Activated naive CD8-positive, alpha-beta T cell treated with anti-CD3 and anti-CD28 coated beads, Interleukin-2, amount 10 ng/mL, durations not matched to agents 7 days and 5 days (primary cell): ENCODE measurements around the gene ARRDC3. TPM values are rescaled to one million over a fixed set of nuclear protein-coding genes. Genes with fewer than 3 reads are reported as not detected.
"Not testable (repeated sequence)": the region's sequence is repeated elsewhere in the genome, so short reads cannot be mapped to it uniquely, and the experiment has no call there.

ENCODE experiments used
- ATAC-seq: fragments of 150-1000 bp; cut with Tn5 transposase; one replicate; pipeline ENCODE4 v1.10.0; 2021; ENCODE audit warnings: low read depth, moderate library complexity
- POLR2A ChIA-PET: fragments of 350-600 bp; sonication (Branson Sonifier 250); formaldehyde crosslinking; loops from one replicate; lab custom pipeline; 2021; ENCODE audit warnings: antibody characterized with exemption; lab: Charles Lee
- DNase-seq: peaks from one replicate; pipeline ENCODE4 v3.0.0; 2021
- H3K27ac Mint-ChIP-seq: one replicate; pipeline ENCODE4 v1.8.0; 2022; ENCODE audit warnings: mild to moderate bottlenecking, mixed read lengths
- H3K27me3 Mint-ChIP-seq: one replicate; pipeline ENCODE4 v1.8.0; 2022; ENCODE audit warnings: mild to moderate bottlenecking, moderate library complexity, mixed read lengths
- H3K36me3 Mint-ChIP-seq: one replicate; pipeline ENCODE4 v1.8.0; 2021; ENCODE audit warnings: mild to moderate bottlenecking, mixed read lengths
- H3K4me1 Mint-ChIP-seq: one replicate; pipeline ENCODE4 v1.8.0; 2021; ENCODE audit warnings: mixed read lengths
- H3K4me3 Mint-ChIP-seq: one replicate; pipeline ENCODE4 v1.8.0; 2022; ENCODE audit warnings: mild to moderate bottlenecking, moderate library complexity, mixed read lengths
- H3K9me3 Mint-ChIP-seq: one replicate; pipeline ENCODE4 v1.8.0; 2021; ENCODE audit warnings: mixed read lengths
- total RNA-seq, 2 experiments: library from RNA; stranded (reverse); gene quantifications; one replicate each; pipeline ENCODE4 v1.2.3, GENCODE V29; 2021

Gene ARRDC3
- total RNA-seq, 2 experiments from 2014 or later: 87.3 to 90.6 TPM

DNA sequence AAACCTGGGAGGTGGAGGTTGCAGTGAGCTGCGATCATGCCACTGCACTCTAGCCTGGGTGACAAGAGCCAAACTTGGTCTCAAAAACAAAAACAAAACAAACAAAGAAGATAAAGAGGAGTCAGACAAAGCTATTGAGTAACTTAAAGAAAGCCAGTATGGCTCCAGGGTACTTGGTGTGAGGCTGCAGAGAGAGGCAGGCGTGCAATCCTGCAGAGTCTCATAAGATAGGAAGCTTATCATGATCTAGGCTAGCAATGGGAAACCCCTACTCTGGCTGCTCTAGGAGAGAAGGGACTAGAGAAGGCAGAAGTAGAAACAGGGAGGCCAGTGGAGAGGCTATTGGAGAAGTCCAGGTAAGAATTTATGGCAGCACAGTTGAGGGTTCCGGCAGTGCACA is 42.0 kb downstream of the ARRDC3 start:
- ATAC-seq (no peak), DNase-seq (no peak)
- POLR2A ChIA-PET: no interaction called here
- H3K4me1 Mint-ChIP-seq: no peaks in the 10 kb centered on the region
- no peaks in the 10 kb centered on the region for H3K36me3 Mint-ChIP-seq
- no peak overlapping the region for H3K27ac Mint-ChIP-seq
- H3K27me3 Mint-ChIP-seq: no peaks in the 10 kb centered on the region
- H3K4me3 Mint-ChIP-seq: no peak overlapping the region
- H3K9me3 Mint-ChIP-seq: no peaks in the 10 kb centered on the region

DNA sequence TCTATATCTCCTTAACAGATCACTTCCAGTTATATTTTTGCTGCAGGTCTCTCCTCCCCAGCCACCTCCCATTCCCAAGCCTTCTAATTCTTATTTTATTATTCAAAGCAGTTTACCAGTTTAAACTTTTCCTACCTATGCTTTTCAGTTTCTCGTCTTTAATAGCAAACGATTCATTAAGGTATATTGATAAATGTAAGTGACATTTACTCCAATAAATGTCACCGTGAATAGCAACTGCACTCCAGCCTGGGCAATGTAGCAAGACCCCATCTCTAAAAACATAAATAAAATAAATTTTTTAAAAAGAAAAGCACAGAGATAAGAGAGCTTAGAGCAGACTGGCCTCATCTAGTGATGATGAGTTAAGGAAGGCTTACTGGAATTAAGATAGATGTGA is 42.6 kb downstream of the ARRDC3 start:
- H3K9me3 Mint-ChIP-seq: no peaks in the 10 kb centered on the region
- no peak overlapping the region for H3K4me3 Mint-ChIP-seq
- H3K36me3 Mint-ChIP-seq: no peaks in the 10 kb centered on the region
- no peaks in the 10 kb centered on the region for H3K27me3 Mint-ChIP-seq
- no peak overlapping the region for H3K27ac Mint-ChIP-seq
- no peaks in the 10 kb centered on the region for H3K4me1 Mint-ChIP-seq
- no peak for ATAC-seq
- POLR2A ChIA-PET: no interaction called here
- DNase-seq: no peak

DNA sequence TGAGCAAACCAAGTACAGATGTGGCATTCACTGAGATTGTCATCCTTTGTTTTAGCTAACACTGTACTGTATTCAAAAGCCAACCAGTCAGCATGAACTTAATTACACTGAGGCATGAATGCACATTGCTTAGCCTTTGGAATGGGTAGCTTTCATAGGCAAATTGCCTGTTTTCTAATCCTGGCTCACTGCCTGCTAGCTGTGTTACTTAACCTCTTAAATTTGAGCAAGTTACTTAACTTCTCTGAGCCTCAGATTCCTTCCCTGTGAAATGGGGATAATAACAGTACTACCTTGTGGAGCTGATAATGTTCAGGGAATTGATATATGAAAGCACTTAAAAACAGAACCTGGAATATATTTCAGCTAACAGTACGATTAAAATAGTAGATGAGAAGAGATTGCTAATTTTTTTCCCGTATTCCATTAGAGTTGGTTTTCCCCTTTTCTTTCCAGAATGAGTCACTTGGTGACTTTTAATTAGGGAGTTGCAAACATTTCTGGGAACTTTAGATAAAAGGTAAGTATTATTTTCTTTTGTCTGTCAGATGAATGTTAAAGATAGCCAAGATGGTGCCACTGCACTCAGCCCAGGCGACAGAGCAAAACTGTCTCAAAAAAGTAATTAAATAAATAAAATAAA is 43.9 kb downstream of the ARRDC3 start:
- no peak overlapping the region for H3K4me3 Mint-ChIP-seq
- H3K27ac Mint-ChIP-seq: no peak overlapping the region
- H3K4me1 Mint-ChIP-seq: no peaks in the 10 kb centered on the region

DNA sequence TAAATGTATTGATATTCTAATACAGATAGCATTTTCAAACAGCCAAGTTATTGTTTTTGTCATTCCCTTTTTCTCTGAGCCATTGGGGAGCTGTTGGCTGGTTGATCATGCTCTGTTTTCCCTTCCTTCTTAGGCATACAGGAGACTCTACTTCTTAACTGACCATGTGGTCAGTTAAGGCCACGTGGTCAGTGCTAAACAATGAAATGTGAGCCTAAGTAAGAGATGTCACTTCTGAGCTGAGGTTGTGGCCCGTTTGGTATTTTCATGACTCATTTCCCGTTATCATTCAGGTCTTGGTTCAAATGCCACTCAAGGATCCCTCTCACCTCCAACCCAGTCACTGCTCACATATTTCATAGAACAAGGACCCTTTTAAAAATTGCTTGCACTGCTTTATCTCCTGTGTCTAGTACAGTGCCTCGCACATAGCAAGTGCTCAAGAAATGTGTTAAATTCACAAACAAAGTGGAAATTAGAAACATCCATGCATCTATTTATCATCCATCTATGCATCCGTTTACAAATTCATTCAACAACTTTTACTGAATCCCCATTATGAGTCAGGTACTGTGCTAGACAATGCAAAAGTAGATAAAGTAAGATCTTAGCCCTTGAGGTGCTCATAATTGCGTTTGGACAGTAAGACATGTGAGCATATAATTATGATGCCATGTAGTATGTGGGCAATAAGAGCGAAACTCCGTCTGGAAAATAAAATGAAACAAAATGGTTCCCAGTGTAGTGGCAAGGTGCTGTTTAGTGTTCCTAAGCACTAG is 50.7 kb downstream of the ARRDC3 start:
- Mint-ChIP-seq H3K27me3 (no peaks in the 10 kb centered on the region), H3K9me3 (no peaks in the 10 kb centered on the region), H3K36me3 (no peaks in the 10 kb centered on the region), H3K27ac (peak overlapping the region; percentile 35), H3K4me1 (peaks cover 23% of the 10 kb centered on the region), H3K4me3 (peak overlapping the region; percentile 18)
- DNase-seq (no peak), ATAC-seq (peak; percentile 85)
- POLR2A ChIA-PET: interaction anchor here (0.6 to 1.2 kb wide), 3 partner anchors 48 to 124 kb away, joined by 5 to 13 read pairs (median 6); partner anchors contain the start of gene ARRDC3

More for the DNA sequence above, 43.9 kb downstream of the ARRDC3 start:
- DNase-seq (no peak), ATAC-seq (no peak)
- H3K36me3 Mint-ChIP-seq: no peaks in the 10 kb centered on the region
- no peaks in the 10 kb centered on the region for H3K27me3 Mint-ChIP-seq
- no peaks in the 10 kb centered on the region for H3K9me3 Mint-ChIP-seq
- POLR2A ChIA-PET: no interaction called here

DNA sequence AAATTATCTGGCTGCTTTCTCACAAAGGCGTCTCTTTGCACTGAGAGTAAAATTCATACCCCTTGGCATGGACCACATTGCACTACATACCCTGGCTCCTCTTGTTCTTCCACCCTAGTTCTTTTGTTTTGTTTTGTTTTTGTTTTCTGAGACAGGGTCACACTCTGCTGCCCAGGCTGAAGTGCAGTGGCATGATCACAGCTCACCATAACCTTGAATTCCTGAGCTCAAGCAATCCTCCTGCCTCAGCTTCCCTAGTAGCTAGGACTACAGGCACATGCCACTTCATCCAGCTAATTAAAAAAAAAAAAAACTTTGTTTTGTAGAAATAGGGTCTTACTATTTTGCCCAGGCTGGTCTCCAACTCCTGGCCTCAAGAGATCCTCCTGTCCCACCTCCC is 51.4 kb downstream of the ARRDC3 start:
- Mint-ChIP-seq H3K9me3 (no peaks in the 10 kb centered on the region), H3K36me3 (no peaks in the 10 kb centered on the region), H3K4me1 (peaks cover 23% of the 10 kb centered on the region), H3K27ac (peak overlapping the region; percentile 17), H3K27me3 (no peaks in the 10 kb centered on the region), H3K4me3 (no peak overlapping the region)
- POLR2A ChIA-PET: interaction anchor here (1.0 to 1.2 kb wide), 2 partner anchors 49 to 51 kb away, joined by 5 to 13 read pairs; partner anchors contain the start of gene ARRDC3
- DNase-seq: no peak
- no peak for ATAC-seq

DNA sequence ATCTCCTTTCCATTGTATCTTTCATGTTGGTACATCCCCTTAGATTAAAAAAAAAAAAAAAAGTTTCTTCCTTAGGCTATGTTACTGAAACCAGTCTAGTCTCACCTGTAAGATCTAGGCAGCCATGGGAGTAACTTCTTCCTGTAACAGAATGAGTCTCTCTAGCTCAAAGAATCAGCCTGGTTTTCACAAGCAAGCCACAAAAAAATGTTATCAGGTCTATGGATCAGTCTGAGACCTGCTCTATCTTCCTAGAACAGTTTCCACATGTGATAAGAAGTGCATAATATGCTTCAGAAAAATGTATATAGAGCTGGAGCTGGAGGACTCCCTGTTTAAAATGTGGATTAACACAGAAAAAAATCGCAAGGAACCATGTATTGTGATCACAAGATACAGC is 53.8 kb downstream of the ARRDC3 start:
- peak; percentile 70 for ATAC-seq
- Mint-ChIP-seq H3K9me3 (no peaks in the 10 kb centered on the region), H3K27me3 (peaks cover 1% of the 10 kb centered on the region), H3K36me3 (no peaks in the 10 kb centered on the region), H3K4me3 (peak overlapping the region; percentile 6), H3K27ac (no peak overlapping the region), H3K4me1 (peaks cover 23% of the 10 kb centered on the region)
- no peak for DNase-seq
- POLR2A ChIA-PET: no interaction called here

DNA sequence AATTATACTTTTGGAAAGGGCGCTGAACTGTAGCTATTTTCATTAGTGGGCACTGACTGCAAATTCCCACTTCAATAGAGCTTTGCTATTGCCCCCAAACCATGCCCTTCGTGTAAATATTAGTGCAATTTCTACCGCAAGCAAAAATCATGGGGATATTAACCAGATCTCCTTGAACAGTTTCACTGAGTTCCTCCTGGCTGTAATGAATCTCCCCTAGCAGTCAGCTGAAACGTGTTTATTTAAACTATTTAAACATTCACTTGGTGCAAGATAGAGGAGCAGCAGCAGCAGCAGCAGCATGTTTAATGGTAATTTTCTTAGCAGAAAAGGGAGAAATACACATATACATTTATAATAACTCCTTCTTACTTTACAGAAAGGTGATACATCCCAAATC is 54.4 kb downstream of the ARRDC3 start:
- no peak overlapping the region for H3K4me3 Mint-ChIP-seq
- no peak for DNase-seq
- peaks cover 23% of the 10 kb centered on the region for H3K4me1 Mint-ChIP-seq
- H3K36me3 Mint-ChIP-seq: no peaks in the 10 kb centered on the region
- POLR2A ChIA-PET: interaction anchor here (0.7 kb wide), 1 partner anchor 54 kb away, joined by 3 read pairs; the partner anchor contains the start of gene ARRDC3
- H3K9me3 Mint-ChIP-seq: no peaks in the 10 kb centered on the region
- no peak overlapping the region for H3K27ac Mint-ChIP-seq
- H3K27me3 Mint-ChIP-seq: peaks cover 1% of the 10 kb centered on the region
- ATAC-seq: no peak

DNA sequence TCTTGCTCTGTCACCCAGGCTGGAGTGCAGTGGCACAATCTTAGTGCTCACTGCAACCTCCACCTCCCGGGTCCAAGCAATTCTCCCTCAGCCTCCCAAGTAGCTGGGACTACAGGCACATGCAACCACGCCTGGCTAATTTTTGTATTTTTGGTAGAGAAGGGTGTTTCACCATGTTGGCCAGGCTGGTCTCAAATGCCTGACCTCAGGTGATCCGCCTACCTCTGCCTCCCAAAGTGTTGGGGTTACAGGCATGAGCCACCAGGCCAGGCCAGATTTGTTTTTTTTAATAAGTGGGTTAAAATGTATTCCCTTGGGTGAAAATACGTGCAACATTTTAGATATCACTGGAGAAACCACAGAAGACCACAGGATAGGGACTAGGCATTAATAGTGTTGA is 60.1 kb downstream of the ARRDC3 start:
- DNase-seq, H3K4me3 Mint-ChIP-seq, H3K4me1 Mint-ChIP-seq, ATAC-seq, POLR2A ChIA-PET, H3K27ac Mint-ChIP-seq, H3K9me3 Mint-ChIP-seq, H3K27me3 Mint-ChIP-seq, H3K36me3 Mint-ChIP-seq: not testable (repeated sequence)

DNA sequence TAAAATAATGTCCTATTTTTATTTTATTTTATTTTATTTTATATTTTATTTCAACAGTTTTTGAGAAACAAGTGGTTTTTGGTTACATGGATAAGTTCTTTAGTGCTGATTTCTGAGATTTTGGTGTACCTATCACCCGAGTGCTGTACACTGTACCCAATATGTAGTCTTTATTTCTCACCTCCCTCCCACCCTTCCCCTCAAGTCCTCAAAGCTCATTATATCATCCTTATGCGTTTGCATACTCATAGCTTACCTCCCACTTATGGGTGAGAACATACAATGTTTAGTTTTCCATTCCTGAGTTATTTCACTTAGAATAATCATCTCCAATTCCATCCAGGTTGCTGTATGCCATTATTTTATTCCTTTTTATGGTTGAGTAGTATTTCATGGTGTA is 63.5 kb downstream of the ARRDC3 start:
- Mint-ChIP-seq H3K27me3 (no peaks in the 10 kb centered on the region), H3K4me3 (no peak overlapping the region), H3K27ac (no peak overlapping the region), H3K9me3 (no peaks in the 10 kb centered on the region), H3K36me3 (no peaks in the 10 kb centered on the region), H3K4me1 (peaks cover 2% of the 10 kb centered on the region)
- ATAC-seq (no peak), DNase-seq (no peak)
- POLR2A ChIA-PET: no interaction called here

DNA sequence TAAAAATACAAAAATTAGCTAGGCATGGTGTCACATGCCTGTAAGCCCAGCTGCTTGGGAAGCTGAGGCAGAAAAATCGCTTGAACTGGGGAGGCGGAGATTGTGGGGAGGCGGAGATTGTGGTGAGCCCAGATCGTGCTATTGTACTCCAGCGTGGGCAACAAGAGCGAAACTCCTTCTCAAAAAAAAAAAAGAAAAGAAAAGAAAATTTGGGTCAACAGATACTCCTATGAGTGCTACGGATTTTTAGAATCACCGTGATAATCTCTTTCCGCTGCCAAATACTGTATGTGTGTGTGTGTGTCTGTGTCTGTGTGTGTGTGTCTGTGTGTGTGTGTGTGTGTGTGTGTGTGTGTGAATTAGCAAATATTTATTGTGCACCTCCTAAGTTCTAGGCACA is 64.4 kb downstream of the ARRDC3 start:
- POLR2A ChIA-PET: no interaction called here
- Mint-ChIP-seq H3K27ac (no peak overlapping the region), H3K36me3 (no peaks in the 10 kb centered on the region), H3K4me3 (no peak overlapping the region), H3K9me3 (no peaks in the 10 kb centered on the region), H3K4me1 (peaks cover 11% of the 10 kb centered on the region), H3K27me3 (no peaks in the 10 kb centered on the region)
- DNase-seq: no peak
- ATAC-seq: no peak
